H9 (cell line): ENCODE results near the gene TMSB4X. TPM values are rescaled to one million over a fixed set of nuclear protein-coding genes. Genes with fewer than 3 reads are reported as not detected.

Experiments used
- DNase-seq: peaks from one replicate; pipeline ENCODE4 v3.0.0-alpha.2; 2017
- H2AFZ ChIP-seq: one replicate; pipeline ENCODE4 v1.6.1; 2013; ENCODE audit warnings: mild to moderate bottlenecking, low read length, control low read depth, moderate library complexity
- H2AK5ac ChIP-seq: 2 replicates; pipeline ENCODE4 v1.6.1; 2013; ENCODE audit warnings: low read length, control low read depth, mixed read lengths; ENCODE audit not compliant: insufficient read length
- H2BK120ac ChIP-seq: one replicate; pipeline ENCODE4 v1.6.1; 2013; ENCODE audit warnings: low read depth, mild to moderate bottlenecking, low read length, control low read depth, inconsistent platforms; ENCODE audit not compliant: poor library complexity, severe bottlenecking
- H2BK12ac ChIP-seq: 2 replicates; pipeline ENCODE4 v1.6.1; 2013; ENCODE audit warnings: low read length, control low read depth, mixed read lengths, low read depth; ENCODE audit not compliant: insufficient read length
- H2BK15ac ChIP-seq: 2 replicates; pipeline ENCODE4 v1.6.1; 2013; ENCODE audit warnings: low read depth, low read length, control low read depth
- H2BK20ac ChIP-seq: one replicate; pipeline ENCODE4 v1.6.1; 2013; ENCODE audit warnings: low read depth, mild to moderate bottlenecking, low read length, control low read depth, inconsistent platforms; ENCODE audit not compliant: poor library complexity, severe bottlenecking
- H2BK5ac ChIP-seq: 2 replicates; pipeline ENCODE4 v1.6.1; 2013; ENCODE audit warnings: low read length, control low read depth, mixed read lengths; ENCODE audit not compliant: insufficient read length
- H3K14ac ChIP-seq: 2 replicates; pipeline ENCODE4 v1.6.1; 2013; ENCODE audit warnings: low read length, control low read depth; ENCODE audit not compliant: insufficient read depth
- H3K18ac ChIP-seq: 2 replicates; pipeline ENCODE4 v1.6.1; 2013; ENCODE audit warnings: low read depth, mild to moderate bottlenecking, mixed read lengths, low read length, control low read depth; ENCODE audit not compliant: insufficient read length
- H3K23ac ChIP-seq: 2 replicates; pipeline ENCODE4 v1.6.1; 2013; ENCODE audit warnings: low read length, control low read depth, mixed read lengths, low read depth; ENCODE audit not compliant: insufficient read length
- H3K23me2 ChIP-seq: 2 replicates; pipeline ENCODE4 v1.6.1; 2013; ENCODE audit warnings: low read depth, mild to moderate bottlenecking, mixed read lengths, low read length, control low read depth; ENCODE audit not compliant: insufficient read length, poor library complexity, severe bottlenecking
- H3K27ac ChIP-seq: 2 replicates; pipeline ENCODE4 v1.5.1; 2013; ENCODE audit warnings: low read length, control low read depth, mixed read lengths, low read depth; ENCODE audit not compliant: insufficient read length
- H3K27me3 ChIP-seq: 2 replicates; pipeline ENCODE4 v1.6.1; 2013; ENCODE audit warnings: low read length, control low read depth, inconsistent platforms; ENCODE audit not compliant: insufficient read depth
- H3K4ac ChIP-seq: 2 replicates; pipeline ENCODE4 v1.6.1; 2013; ENCODE audit warnings: low read depth, mild to moderate bottlenecking, control low read depth, inconsistent platforms, low read length, moderate library complexity
- H3K4me1 ChIP-seq: 2 replicates; pipeline ENCODE4 v1.6.1; 2013; ENCODE audit warnings: low read length, control low read depth, inconsistent platforms; ENCODE audit not compliant: insufficient read depth
- H3K4me2 ChIP-seq: 2 replicates; pipeline ENCODE4 v1.6.1; 2013; ENCODE audit warnings: low read length, control low read depth, mixed read lengths; ENCODE audit not compliant: insufficient read length, insufficient read depth
- H3K56ac ChIP-seq: 2 replicates; pipeline ENCODE4 v1.6.1; 2013; ENCODE audit warnings: low read depth, mild to moderate bottlenecking, mixed read lengths, low read length, control low read depth; ENCODE audit not compliant: insufficient read length
- H3K79me1 ChIP-seq: 2 replicates; pipeline ENCODE4 v1.6.1; 2013; ENCODE audit warnings: low read depth, mild to moderate bottlenecking, moderate library complexity, low read length, control low read depth, inconsistent platforms; ENCODE audit not compliant: insufficient read depth, poor library complexity, severe bottlenecking
- H3K79me2 ChIP-seq: 2 replicates; pipeline ENCODE4 v1.6.1; 2013; ENCODE audit warnings: low read length, control low read depth, inconsistent platforms; ENCODE audit not compliant: insufficient read depth
- H3K9ac ChIP-seq: 2 replicates; pipeline ENCODE4 v1.6.1; 2013; ENCODE audit warnings: low read length, control low read depth, mixed read lengths; ENCODE audit not compliant: insufficient read length; ENCODE audit errors: extremely low read depth
- H3K9me3 ChIP-seq: one replicate; pipeline ENCODE4 v1.6.1; 2013; ENCODE audit warnings: low read depth, low read length, inconsistent platforms; ENCODE audit not compliant: control insufficient read depth
- H3T11ph ChIP-seq: one replicate; pipeline ENCODE4 v1.6.1; 2013; ENCODE audit warnings: mild to moderate bottlenecking, low read length, control low read depth, inconsistent platforms
- H4K20me1 ChIP-seq: one replicate; pipeline ENCODE4 v1.6.1; 2013; ENCODE audit not compliant: control insufficient read depth, insufficient read length, insufficient read depth
- H4K5ac ChIP-seq: 2 replicates; pipeline ENCODE4 v1.6.1; 2013; ENCODE audit warnings: low read depth, mild to moderate bottlenecking, mixed read lengths, low read length, control low read depth; ENCODE audit not compliant: insufficient read length
- H4K8ac ChIP-seq: replicated peaks from 2 replicates; pipeline ENCODE4 v1.6.1; 2013; ENCODE audit warnings: low read length, control low read depth, mixed read lengths, low read depth; ENCODE audit not compliant: insufficient read length
- H4K91ac ChIP-seq: 2 replicates; pipeline ENCODE4 v1.6.1; 2013; ENCODE audit warnings: low read depth, mild to moderate bottlenecking, moderate library complexity, mixed read lengths, low read length, control low read depth; ENCODE audit not compliant: insufficient read length
- H3K27ac Mint-ChIP-seq, 3 experiments: 2 replicates in 2 of 3; 3 replicates in 1 of 3; pipeline ENCODE4 v1.8.0; 2020 to 2021; ENCODE audit warnings: mixed read lengths in 3 of 3, mild to moderate bottlenecking in 1 of 3, moderate library complexity in 1 of 3
- H3K27me3 Mint-ChIP-seq: 2 replicates; pipeline ENCODE4 v1.8.0; 2021; ENCODE audit warnings: low read depth, mild to moderate bottlenecking, moderate library complexity, mixed read lengths
- H3K36me3 Mint-ChIP-seq, 3 experiments: 2 replicates in 2 of 3; 3 replicates in 1 of 3; pipeline ENCODE4 v1.8.0; 2020 to 2021; ENCODE audit warnings: low read depth in 3 of 3, mixed read lengths in 3 of 3; ENCODE audit not compliant: insufficient read depth in 1 of 3
- H3K4me1 Mint-ChIP-seq, 2 experiments: 2 replicates each; pipeline ENCODE4 v1.8.0; 2020; ENCODE audit warnings: mixed read lengths in 2 of 2
- H3K4me3 Mint-ChIP-seq, 2 experiments: 2 replicates in 1 of 2; 3 replicates in 1 of 2; pipeline ENCODE4 v1.8.0; 2020 to 2021; ENCODE audit warnings: mild to moderate bottlenecking in 2 of 2, mixed read lengths in 2 of 2, moderate library complexity in 1 of 2
- H3K9me3 Mint-ChIP-seq, 2 experiments: 2 replicates in 1 of 2; 3 replicates in 1 of 2; pipeline ENCODE4 v1.8.0; 2020; ENCODE audit warnings: mild to moderate bottlenecking in 2 of 2, mixed read lengths in 2 of 2, moderate library complexity in 1 of 2
- WGBS: extraction: QIAGEN DNeasy Blood & Tissue Kit; methylation state at CpG from one replicate; pipeline ENCODE4 v1.1.7; 2013; ENCODE audit warnings: missing lambda C conversion rate, low lambda C conversion rate, mixed read lengths; ENCODE audit not compliant: insufficient read length; ENCODE audit errors: extremely low coverage; 5-methylcytosine and 5-hydroxymethylcytosine counted together
- total RNA-seq: library from RNA; stranded (reverse); gene quantifications from 2 replicates; pipeline ENCODE4 v1.2.1, GENCODE V29; 2021
- TF ChIP-seq, protein P1 (sequence below): fragments of 200-600 bp; sonication (generic); conservative IDR thresholded peaks from 3 replicates; pipeline ENCODE4 v1.8.0; 2021; ENCODE audit warnings: antibody characterized with exemption, mild to moderate bottlenecking

TMSB4X gene
- total RNA-seq, 1 experiment from 2014 or later: 2,733 TPM

GRCh38 chrX:13008189-13008533 lies 33.3 kb downstream of the TMSB4X start:
- Mint-ChIP-seq H3K4me3 (no peak overlapping the region), H3K9me3 (peaks cover 58 to 68% of the 10 kb centered on the region in 2 experiments), H3K27me3 (no peaks in the 10 kb centered on the region), H3K36me3 (peaks cover 0 to 2% (median 0%) of the 10 kb centered on the region in 3 experiments; a peak in 3 of 7 replicates), H3K27ac (no peak overlapping the region), H3K4me1 (peaks cover 12 to 14% of the 10 kb centered on the region in 2 experiments)
- DNase-seq: no peak
- Histone ChIP-seq H3K4me1 (peaks cover 3% of the 10 kb centered on the region; the same call in 1 of the 2 replicates), H4K5ac (no peak overlapping the region), H3K27me3 (no peaks in the 10 kb centered on the region), H3K14ac (no peak overlapping the region), H3K79me2 (no peaks in the 10 kb centered on the region), H2BK20ac (no peak overlapping the region), H2AK5ac (no peak overlapping the region), H4K91ac (no peak overlapping the region), H3K4me2 (no peak overlapping the region), H3K23me2 (no peaks in the 10 kb centered on the region), H2BK12ac (no peak overlapping the region), H3T11ph (no peak overlapping the region), H4K20me1 (no peaks in the 10 kb centered on the region), H3K56ac (no peak overlapping the region), H3K23ac (no peak overlapping the region), H2BK120ac (no peak overlapping the region), H3K9ac (no peak overlapping the region), H2BK15ac (no peak overlapping the region), H3K18ac (no peak overlapping the region), H3K27ac (no peak overlapping the region), H3K9me3 (no peaks in the 10 kb centered on the region), H3K4ac (no peak overlapping the region), H2BK5ac (no peak overlapping the region), H2AFZ (no peak overlapping the region), H3K79me1 (no peaks in the 10 kb centered on the region), H4K8ac (no peak overlapping the region)
- TF ChIP-seq, protein P1, sequence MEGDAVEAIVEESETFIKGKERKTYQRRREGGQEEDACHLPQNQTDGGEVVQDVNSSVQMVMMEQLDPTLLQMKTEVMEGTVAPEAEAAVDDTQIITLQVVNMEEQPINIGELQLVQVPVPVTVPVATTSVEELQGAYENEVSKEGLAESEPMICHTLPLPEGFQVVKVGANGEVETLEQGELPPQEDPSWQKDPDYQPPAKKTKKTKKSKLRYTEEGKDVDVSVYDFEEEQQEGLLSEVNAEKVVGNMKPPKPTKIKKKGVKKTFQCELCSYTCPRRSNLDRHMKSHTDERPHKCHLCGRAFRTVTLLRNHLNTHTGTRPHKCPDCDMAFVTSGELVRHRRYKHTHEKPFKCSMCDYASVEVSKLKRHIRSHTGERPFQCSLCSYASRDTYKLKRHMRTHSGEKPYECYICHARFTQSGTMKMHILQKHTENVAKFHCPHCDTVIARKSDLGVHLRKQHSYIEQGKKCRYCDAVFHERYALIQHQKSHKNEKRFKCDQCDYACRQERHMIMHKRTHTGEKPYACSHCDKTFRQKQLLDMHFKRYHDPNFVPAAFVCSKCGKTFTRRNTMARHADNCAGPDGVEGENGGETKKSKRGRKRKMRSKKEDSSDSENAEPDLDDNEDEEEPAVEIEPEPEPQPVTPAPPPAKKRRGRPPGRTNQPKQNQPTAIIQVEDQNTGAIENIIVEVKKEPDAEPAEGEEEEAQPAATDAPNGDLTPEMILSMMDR: no peak
- no CpG with 5 or more reads among the region's 2 CpGs for WGBS
